Esophagus (tissue), 2 donors: ENCODE measurements around the gene C4BPB. TPM values are rescaled to one million over a fixed set of nuclear protein-coding genes. Genes with fewer than 3 reads are reported as not detected.

Experiments
- H3K27ac ChIP-seq, 2 donors: one replicate each; pipeline ENCODE4 v1.5.1; 2013; ENCODE audit warnings: low read depth in 2 of 2, mild to moderate bottlenecking in 2 of 2, inconsistent platforms in 1 of 2, low read length in 1 of 2, moderate library complexity in 1 of 2
- H3K27me3 ChIP-seq, 2 donors: one replicate each; pipeline ENCODE4 v1.6.1; 2013; ENCODE audit warnings: low read length in 2 of 2, control low read depth in 1 of 2, mild to moderate bottlenecking in 1 of 2; ENCODE audit not compliant: insufficient read depth in 2 of 2, control insufficient read depth in 1 of 2
- H3K36me3 ChIP-seq, 2 donors: one replicate each; pipeline ENCODE4 v1.6.1; 2013; ENCODE audit warnings: low read length in 1 of 2; ENCODE audit not compliant: control insufficient read depth in 2 of 2, insufficient read depth in 2 of 2
- H3K4me1 ChIP-seq, 2 donors: one replicate each; pipeline ENCODE4 v1.6.1; 2013; ENCODE audit warnings: low read length in 1 of 2; ENCODE audit not compliant: control insufficient read depth in 2 of 2, insufficient read depth in 2 of 2
- H3K4me3 ChIP-seq, 2 donors: one replicate each; pipeline ENCODE4 v1.5.1; 2013; ENCODE audit warnings: low read length in 2 of 2, mild to moderate bottlenecking in 2 of 2, low read depth in 1 of 2, moderate library complexity in 1 of 2
- H3K9me3 ChIP-seq, 2 donors: one replicate each; pipeline ENCODE4 v1.6.1; 2013; ENCODE audit warnings: mild to moderate bottlenecking in 2 of 2, low read depth in 1 of 2, low read length in 1 of 2, moderate library complexity in 1 of 2; ENCODE audit not compliant: control insufficient read depth in 2 of 2, insufficient read depth in 1 of 2
- WGBS, 2 donors: extraction: QIAGEN DNeasy Blood & Tissue Kit; methylation state at CpG; one replicate each; pipeline ENCODE4 v1.1.7; 2013; 5-methylcytosine and 5-hydroxymethylcytosine counted together
- polyA plus RNA-seq, 2 donors: library from polyadenylated mRNA; stranded (reverse); fragments of 200-250 nt; gene quantifications; one replicate each; pipeline ENCODE4 v1.2.3, GENCODE V29; 2013
- donor health status: healthy with polysubstance abuse.
- donor health status: Bipolar disorder and iron deficiency.

Gene C4BPB
- polyA plus RNA-seq, 2 donors = 0.08 TPM; not detected in 1

DNA sequence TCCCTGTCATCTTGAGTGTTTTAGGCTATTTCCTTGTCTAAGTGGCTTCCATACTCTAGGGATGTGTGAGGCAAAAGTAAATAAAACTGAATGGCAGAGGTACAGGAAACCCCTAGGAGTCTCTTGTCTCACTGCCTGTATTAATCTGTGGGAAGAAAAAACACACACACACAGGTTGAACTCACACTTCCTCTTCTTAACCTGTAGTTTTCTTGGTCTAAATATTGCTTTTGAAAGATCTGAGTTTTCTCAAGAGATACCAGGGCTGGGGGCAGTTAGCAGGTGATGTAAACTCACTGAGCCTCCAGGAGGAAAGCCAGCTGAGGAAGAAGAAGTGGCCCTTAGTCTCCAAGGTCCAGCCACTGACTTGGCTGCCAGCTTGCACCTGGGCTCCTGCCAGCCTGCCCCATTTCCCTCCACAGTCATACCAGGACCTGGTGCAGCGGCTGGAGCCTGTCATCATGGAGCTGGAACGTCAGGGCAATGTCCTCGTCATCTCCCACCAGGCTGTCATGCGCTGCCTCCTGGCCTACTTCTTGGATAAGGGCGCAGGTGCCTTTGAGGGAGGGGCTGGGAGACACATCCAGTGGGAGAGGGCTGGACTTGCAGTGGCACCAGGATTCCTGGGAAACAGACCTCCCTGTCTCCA, 18.7 kb upstream of the C4BPB start:
- H3K27ac ChIP-seq = no peak overlapping the region
- H3K9me3 ChIP-seq = no peaks in the 10 kb centered on the region
- peaks cover 12 to 19% of the 10 kb centered on the region in 2 donors for H3K36me3 ChIP-seq
- H3K4me1 ChIP-seq = no peaks in the 10 kb centered on the region
- 92 to 93% methylated on average over 5 of the region's 5 CpGs for WGBS, 2 donors
- H3K4me3 ChIP-seq = no peak overlapping the region
- no peaks in the 10 kb centered on the region for H3K27me3 ChIP-seq

DNA sequence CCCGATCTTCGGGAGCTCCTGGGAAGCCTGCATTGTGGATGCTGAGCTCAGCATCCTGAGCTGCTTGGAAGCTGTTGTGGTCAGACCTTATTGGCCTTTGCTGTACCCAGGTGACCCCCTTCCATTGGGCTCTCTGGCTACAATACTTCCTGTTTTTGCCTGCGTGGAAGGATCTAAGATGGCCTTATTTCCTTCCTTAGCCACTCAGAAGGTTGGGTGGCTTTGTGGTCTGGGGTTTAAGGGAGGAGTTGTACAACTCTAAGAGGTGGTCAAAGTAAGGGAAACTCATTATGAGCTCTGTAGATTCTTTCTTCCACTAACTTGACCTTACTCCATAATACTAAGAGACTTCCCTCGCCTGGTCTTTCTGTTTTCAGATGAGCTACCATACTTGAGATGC, 17.8 kb upstream of the C4BPB start:
- H3K27me3 ChIP-seq = no peaks in the 10 kb centered on the region
- H3K4me3 ChIP-seq = no peak overlapping the region
- H3K4me1 ChIP-seq = no peaks in the 10 kb centered on the region
- peaks cover 12 to 19% of the 10 kb centered on the region in 2 donors for H3K36me3 ChIP-seq
- no peak overlapping the region for H3K27ac ChIP-seq
- no peaks in the 10 kb centered on the region for H3K9me3 ChIP-seq
- 84 to 89% methylated on average over 4 of the region's 4 CpGs for WGBS, 2 donors

DNA sequence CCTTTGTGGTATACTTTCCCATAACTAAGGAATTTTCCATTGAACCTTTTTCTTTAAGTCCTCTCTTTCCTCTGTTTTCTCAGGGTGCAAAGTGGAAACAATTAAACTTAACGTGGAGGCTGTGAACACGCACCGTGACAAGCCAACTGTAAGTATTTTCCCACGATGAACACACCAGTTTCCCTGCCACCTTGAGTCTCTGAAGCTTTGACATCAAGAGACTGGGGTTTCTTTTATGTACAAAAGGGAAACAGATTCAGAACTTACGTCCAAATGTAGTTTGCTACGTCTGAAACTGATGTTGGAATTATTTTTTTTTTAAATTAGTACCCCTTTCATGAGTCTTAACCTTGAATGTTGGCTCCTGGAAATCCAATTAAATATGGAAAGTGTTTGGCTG, 17.2 kb upstream of the C4BPB start:
- H3K9me3 ChIP-seq = no peaks in the 10 kb centered on the region
- no peak overlapping the region for H3K27ac ChIP-seq
- H3K4me1 ChIP-seq = no peaks in the 10 kb centered on the region
- H3K4me3 ChIP-seq = no peak overlapping the region
- no peaks in the 10 kb centered on the region for H3K27me3 ChIP-seq
- 80 to 89% methylated on average over 6 of the region's 6 CpGs for WGBS, 2 donors
- H3K36me3 ChIP-seq = peaks cover 12 to 19% of the 10 kb centered on the region in 2 donors

DNA sequence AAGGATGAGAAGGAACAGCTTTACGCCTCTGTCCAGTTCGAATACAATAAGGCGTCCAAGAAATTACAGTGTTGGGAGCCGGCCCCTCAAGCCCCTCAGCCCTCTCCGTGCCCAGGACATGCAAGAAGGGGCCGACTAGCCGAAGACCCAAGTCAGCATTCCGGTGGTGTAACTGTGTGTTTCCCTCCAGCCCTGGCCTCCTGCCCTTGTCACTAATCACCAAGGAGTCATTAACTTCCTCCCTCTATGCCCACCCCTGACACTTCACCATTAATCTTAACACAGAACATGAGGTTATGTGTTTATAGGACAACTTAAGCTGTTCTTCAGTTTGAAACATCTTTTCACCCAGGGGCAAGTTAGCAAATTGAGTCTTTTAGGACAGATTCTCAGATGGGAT, 16.4 kb upstream of the C4BPB start:
- Histone ChIP-seq H3K27ac (no peak overlapping the region), H3K27me3 (no peaks in the 10 kb centered on the region), H3K4me1 (no peaks in the 10 kb centered on the region), H3K9me3 (no peaks in the 10 kb centered on the region), H3K4me3 (no peak overlapping the region), H3K36me3 (peaks cover 12 to 19% of the 10 kb centered on the region in 2 donors)
- 79 to 80% methylated on average over 8 of the region's 8 CpGs for WGBS, 2 donors

DNA sequence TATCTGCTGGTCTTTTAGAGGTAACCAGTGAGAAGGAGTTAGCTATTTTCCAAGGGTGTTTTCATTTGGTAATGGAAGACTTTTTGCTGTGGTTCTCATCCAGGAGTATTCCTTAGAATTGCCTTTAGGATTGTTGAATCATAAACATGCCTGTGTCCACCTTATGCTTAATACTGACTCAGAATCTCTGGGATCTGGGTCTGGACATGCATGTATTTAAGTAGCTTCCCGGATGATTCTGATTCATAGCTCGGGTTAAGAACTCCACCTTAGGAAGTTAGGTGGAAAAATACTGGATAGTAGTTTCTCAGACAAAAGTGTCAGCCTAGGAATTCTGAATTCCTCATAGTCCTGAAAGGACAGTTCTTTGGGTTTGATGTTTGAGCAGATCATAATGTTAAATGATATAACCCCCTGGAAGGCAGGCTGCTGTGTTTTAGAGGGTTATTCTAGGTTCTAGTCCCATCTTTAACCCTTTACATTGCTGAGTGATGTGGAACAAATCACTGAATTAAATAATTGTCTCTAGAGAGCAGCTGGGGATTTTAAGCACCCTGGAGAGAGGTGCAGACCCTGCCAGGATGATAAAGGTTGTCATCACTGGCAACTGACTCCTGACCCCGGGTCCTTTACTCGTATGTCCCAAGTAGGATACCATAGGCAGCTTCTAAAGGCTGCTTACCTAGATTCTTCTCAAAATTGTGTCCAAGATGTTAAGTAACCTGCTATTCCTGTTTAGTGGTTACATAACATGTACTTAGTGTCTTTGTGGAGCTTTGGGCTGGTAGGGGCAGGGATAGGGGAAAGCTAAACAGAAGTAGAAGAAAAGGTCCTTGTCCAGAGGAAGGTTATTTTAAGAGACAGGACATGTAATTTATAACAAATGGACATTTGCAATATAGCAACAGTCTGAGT, 14.5 kb upstream of the C4BPB start:
- peaks cover 0 to under 1% of the 10 kb centered on the region in 2 donors for H3K27me3 ChIP-seq
- no peak overlapping the region for H3K4me3 ChIP-seq
- 49 to 51% methylated on average over 4 of the region's 4 CpGs for WGBS, 2 donors
- H3K27ac ChIP-seq = peak overlapping the region; percentile 4 to 56
- no peaks in the 10 kb centered on the region for H3K4me1 ChIP-seq
- H3K9me3 ChIP-seq = no peaks in the 10 kb centered on the region
- peaks cover 4 to 15% of the 10 kb centered on the region in 2 donors for H3K36me3 ChIP-seq

DNA sequence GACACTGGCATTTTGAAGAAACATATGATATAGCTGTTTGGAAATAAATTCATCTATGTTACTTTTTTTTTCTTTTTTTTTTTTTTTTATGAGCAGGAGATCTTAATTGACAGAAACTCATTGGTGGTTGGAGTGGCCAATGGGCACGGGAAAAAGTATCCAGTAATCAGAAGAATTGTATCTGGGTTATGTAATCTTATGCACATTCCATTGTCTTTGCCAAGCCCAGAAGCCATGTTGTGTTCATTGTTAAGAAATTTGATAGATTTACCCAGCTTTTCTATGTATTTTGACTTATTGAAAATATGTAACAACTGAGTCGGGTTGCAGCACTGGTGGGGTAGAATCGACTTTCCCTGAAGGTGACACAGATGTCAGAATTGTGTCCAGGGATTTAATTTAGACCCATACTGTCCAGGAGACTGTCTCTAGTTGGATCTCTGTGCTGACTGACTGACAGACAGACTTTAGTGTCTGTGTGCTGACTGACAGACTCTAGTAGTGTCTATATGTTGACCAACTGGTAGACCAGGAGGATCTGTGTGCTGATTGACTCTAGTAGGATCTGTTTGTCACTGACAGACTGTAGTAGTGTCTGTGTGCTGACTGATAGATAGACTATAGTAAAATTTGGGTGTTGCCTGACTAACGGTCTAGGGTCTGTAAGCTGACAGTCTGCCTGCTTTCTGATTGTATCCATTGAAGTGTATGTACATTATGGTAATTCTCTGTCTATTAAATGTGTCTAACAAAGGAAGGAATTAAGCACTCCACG, 12.3 kb upstream of the C4BPB start:
- WGBS, 2 donors = 56 to 59% methylated on average over 5 of the region's 5 CpGs
- H3K4me3 ChIP-seq = no peak overlapping the region
- H3K27ac ChIP-seq = no peak overlapping the region
- no peaks in the 10 kb centered on the region for H3K9me3 ChIP-seq
- peaks cover 0 to 3% of the 10 kb centered on the region in 2 donors for H3K36me3 ChIP-seq
- no peaks in the 10 kb centered on the region for H3K4me1 ChIP-seq
- H3K27me3 ChIP-seq = peaks cover 0 to 2% of the 10 kb centered on the region in 2 donors

DNA sequence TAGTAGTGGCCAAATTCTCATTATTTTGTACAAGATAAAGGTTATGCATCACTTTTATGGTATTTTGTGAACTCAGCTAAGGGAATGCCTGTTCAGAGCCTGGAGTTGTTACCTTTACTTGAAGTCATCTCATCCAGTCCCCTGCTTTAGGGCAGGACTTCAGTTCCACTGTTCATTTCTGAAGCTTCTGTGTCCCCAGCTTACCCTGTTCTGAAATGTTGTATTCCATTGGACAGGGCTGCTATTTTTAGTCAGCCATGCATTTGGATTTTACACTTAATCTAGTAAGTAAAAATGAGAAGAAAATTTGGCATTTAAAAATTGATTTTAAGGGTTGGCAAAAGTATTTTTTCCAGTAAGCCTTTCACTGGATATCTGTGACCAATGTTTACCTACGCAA, 11.6 kb upstream of the C4BPB start:
- Histone ChIP-seq H3K9me3 (no peaks in the 10 kb centered on the region), H3K36me3 (peaks cover 0 to 3% of the 10 kb centered on the region in 2 donors), H3K27ac (no peak overlapping the region), H3K4me3 (no peak overlapping the region), H3K4me1 (no peaks in the 10 kb centered on the region), H3K27me3 (peaks cover 0 to 2% of the 10 kb centered on the region in 2 donors)
- WGBS, 2 donors = 95 to 100% methylated on average over 1 of the region's 1 CpG

DNA sequence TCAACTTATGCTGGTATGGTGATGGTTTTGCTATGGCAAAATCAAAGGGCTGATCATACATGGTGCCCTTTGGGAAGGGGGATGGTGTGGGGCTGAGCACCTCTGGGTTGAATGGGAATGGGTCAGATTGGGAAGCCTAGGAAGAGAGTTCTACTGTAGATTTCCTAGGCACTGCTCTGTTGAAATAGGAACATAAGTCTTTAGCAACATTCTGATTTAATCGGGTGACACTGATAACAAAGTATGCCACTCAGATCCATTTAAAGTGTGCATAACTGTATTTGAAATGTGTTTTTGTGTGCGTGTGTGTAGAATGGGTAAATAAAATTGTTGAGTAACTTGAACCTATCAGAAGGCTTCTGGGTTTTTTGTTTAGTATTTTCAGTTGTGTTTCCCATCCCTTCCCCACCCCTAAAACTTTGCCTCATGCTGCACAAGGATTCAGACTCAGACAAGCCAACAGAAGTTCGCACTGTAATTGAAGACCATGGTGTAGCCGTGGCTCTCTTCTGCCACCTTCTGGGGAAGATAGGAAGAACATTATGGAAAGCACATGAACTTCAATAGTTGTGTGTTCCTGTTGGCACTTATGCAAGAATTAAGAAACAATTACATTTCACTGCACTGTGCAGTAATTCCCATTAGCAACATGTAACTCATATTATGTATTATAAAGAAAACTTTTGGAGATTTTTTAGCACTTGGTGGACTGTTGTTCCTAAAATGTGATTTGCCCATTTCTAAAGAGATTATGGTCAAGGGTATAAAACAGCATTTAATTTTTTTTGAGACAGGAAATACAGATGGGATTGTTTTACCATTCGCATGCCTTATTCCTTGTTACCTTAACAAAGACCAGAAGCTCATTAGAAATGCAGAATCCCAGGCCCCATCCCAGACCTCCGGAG, 10.9 kb upstream of the C4BPB start:
- no peaks in the 10 kb centered on the region for H3K36me3 ChIP-seq
- peaks cover 0 to 2% of the 10 kb centered on the region in 2 donors for H3K27me3 ChIP-seq
- 44 to 48% methylated on average over 6 of the region's 6 CpGs for WGBS, 2 donors
- H3K4me3 ChIP-seq = no peak overlapping the region
- H3K9me3 ChIP-seq = no peaks in the 10 kb centered on the region
- H3K4me1 ChIP-seq = no peaks in the 10 kb centered on the region
- no peak overlapping the region for H3K27ac ChIP-seq
